Measurements from ENCODE around the gene ATP13A1.
"Not testable (repeated sequence)": the region's sequence is repeated elsewhere in the genome, so short reads cannot be mapped to it uniquely, and the experiment has no call there.

Gene ATP13A1

DNA sequence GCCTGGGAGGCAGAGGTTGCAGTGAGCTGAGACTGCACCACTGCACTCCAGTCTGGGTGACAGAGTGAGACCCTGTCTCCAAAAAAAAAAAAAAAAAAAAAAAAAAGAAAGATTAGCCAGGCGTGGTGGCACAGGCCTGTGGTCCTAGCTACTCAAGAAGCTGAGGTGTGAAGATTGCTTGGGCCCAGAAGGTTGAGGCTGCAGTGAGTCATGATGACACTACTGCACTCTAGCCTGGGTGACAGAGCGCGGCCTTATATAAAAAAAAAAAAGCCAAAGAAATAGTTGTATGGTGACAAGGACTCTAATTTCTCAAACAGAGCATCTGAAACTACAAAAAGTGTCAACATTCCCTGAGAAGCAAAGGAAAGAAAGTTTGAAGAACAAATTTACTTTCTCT is 48.4 kb downstream of the ATP13A1 start:
- H3K27ac ChIP-seq: no peak overlapping the region
- no peak for TF ChIP-seq CTCF (IDR thresholded peaks at IDR 0.05; ENCODE audit: low read depth, low read length)
- H3K27me3 ChIP-seq (ENCODE audit: insufficient read depth, low read depth, severe bottlenecking): no peaks in the 10 kb centered on the region
- H3K36me3 ChIP-seq: no peaks in the 10 kb centered on the region
- no peak overlapping the region for H3K4me3 ChIP-seq (ENCODE audit: low read depth, low read length)
- no peak for DNase-seq
- no peaks in the 10 kb centered on the region for H3K9me3 ChIP-seq (ENCODE audit: severe bottlenecking)

GRCh38 chr19:19613506-19613905 is 50.0 kb downstream of the ATP13A1 start:
- H3K9me3 ChIP-seq (ENCODE audit: severe bottlenecking): no peaks in the 10 kb centered on the region
- TF ChIP-seq CTCF (IDR thresholded peaks at IDR 0.05; ENCODE audit: low read depth, low read length): no peak
- H3K36me3 ChIP-seq: no peaks in the 10 kb centered on the region
- no peaks in the 10 kb centered on the region for H3K27me3 ChIP-seq (ENCODE audit: insufficient read depth, low read depth, severe bottlenecking)
- H3K4me3 ChIP-seq (ENCODE audit: low read depth, low read length): no peak overlapping the region
- no peak for DNase-seq
- H3K27ac ChIP-seq: no peak overlapping the region

DNA sequence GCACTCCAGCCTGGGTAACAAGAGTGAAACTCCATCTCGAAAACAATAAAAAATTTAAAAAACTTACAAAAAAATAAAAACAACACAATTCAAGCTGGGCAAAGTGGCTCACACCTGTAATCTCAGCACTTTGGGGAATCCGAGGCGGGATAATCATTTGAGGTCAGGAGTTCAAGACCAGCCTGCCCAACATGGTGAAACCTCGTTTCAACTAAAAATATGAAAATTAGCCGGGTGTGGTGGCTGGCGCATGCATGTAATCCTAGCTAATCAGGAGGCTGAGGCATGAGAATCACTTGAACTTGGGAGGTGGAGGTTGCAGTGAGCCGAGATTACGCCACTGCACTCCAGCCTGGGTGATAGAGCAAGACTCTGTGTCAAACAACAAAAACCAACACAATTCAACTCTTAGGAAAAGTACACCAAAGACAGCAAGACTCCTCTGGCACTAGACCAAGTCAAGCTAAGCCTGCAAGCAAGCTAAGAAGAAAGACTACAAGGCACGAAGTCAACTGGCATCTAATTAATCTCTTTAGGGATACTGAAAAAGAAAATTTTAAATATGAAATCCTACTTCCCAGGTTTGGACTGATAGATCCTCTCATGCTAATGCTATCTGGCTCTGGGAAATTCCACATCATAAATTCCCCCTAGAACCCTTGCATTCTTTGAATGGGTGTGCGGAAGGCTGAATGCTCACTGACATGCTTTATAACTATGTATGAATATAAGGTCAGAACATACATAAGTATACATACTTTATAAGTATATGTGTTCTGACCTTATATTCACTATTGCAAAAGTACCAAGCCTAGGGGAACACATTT is 52.9 kb downstream of the ATP13A1 start:
- DNase-seq: no peak
- Histone ChIP-seq H3K9me3 (ENCODE audit: severe bottlenecking) (no peaks in the 10 kb centered on the region), H3K4me3 (ENCODE audit: low read depth, low read length) (no peak overlapping the region), H3K36me3 (no peaks in the 10 kb centered on the region), H3K27ac (no peak overlapping the region), H3K27me3 (ENCODE audit: insufficient read depth, low read depth, severe bottlenecking) (no peaks in the 10 kb centered on the region)
- no peak for TF ChIP-seq CTCF (IDR thresholded peaks at IDR 0.05; ENCODE audit: low read depth, low read length)

DNA sequence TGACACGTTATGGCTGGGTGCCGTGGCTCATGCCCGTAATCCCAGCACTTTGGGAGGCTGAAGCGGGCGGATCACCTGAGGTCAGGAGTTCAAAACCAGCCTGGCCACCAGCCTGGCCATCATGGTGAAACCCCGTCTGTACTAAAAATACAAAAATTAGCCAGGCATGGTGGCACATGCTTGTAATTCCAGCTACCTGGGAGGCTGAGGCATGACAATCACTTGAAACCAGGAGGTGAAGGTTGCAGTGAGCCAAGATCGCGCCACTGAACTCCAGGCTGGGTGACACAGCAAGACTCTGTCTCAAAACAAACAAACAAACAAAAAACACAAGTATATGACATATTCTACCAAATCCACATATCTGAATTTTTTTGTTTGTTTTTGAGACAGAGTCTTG is 56.8 kb downstream of the ATP13A1 start:
- not testable (repeated sequence) for DNase-seq; H3K4me3 ChIP-seq (ENCODE audit: low read depth, low read length); H3K27ac ChIP-seq; H3K36me3 ChIP-seq; H3K9me3 ChIP-seq (ENCODE audit: severe bottlenecking); H3K27me3 ChIP-seq (ENCODE audit: insufficient read depth, low read depth, severe bottlenecking)

DNA sequence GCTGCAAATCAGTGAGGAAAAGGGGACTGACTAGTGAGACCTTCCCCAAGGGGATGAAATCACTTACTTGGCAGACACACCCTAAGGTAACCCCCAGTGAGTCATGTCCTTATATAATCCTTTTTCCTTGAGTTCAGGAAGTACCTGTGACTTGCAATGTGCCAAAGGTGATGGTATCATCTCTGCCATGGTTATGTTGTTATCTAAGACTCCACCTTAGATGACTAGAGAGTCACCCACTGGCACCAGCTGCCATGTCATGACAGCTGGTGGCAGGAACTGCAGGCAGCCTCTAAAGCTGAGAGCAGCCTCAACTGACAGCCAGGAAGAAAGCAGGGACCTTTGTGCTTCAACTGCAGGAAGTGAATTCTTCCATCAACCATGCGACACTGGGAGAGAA is 57.5 kb downstream of the ATP13A1 start:
- TF ChIP-seq CTCF (IDR thresholded peaks at IDR 0.05; ENCODE audit: low read depth, low read length): no peak
- Histone ChIP-seq H3K27ac (no peak overlapping the region), H3K9me3 (ENCODE audit: severe bottlenecking) (no peaks in the 10 kb centered on the region), H3K27me3 (ENCODE audit: insufficient read depth, low read depth, severe bottlenecking) (no peaks in the 10 kb centered on the region), H3K36me3 (no peaks in the 10 kb centered on the region), H3K4me3 (ENCODE audit: low read depth, low read length) (no peak overlapping the region)
- no peak for DNase-seq

GRCh38 chr19:19602713-19603324 is 60.7 kb downstream of the ATP13A1 start:
- H3K9me3 ChIP-seq (ENCODE audit: severe bottlenecking): no peaks in the 10 kb centered on the region
- no peak overlapping the region for H3K27ac ChIP-seq
- H3K4me3 ChIP-seq (ENCODE audit: low read depth, low read length): no peak overlapping the region
- no peaks in the 10 kb centered on the region for H3K36me3 ChIP-seq
- no peak for DNase-seq
- H3K27me3 ChIP-seq (ENCODE audit: insufficient read depth, low read depth, severe bottlenecking): no peaks in the 10 kb centered on the region
- TF ChIP-seq CTCF (IDR thresholded peaks at IDR 0.05; ENCODE audit: low read depth, low read length): no peak

All from WERI-Rb-1 (cell line).